ENCODE measurements around the gene FPR3. TPM values are rescaled to one million over a fixed set of nuclear protein-coding genes. Genes with fewer than 3 reads are reported as not detected.
A peak's percentile ranks its signal among the peaks of the same experiment; 100 is the strongest.

Gene FPR3
- total and polyA plus RNA-seq, 10 of the 15 experiments (the other 5 are each of a cell fraction or from before 2014, with no cell fraction given), result not detected

DNA sequence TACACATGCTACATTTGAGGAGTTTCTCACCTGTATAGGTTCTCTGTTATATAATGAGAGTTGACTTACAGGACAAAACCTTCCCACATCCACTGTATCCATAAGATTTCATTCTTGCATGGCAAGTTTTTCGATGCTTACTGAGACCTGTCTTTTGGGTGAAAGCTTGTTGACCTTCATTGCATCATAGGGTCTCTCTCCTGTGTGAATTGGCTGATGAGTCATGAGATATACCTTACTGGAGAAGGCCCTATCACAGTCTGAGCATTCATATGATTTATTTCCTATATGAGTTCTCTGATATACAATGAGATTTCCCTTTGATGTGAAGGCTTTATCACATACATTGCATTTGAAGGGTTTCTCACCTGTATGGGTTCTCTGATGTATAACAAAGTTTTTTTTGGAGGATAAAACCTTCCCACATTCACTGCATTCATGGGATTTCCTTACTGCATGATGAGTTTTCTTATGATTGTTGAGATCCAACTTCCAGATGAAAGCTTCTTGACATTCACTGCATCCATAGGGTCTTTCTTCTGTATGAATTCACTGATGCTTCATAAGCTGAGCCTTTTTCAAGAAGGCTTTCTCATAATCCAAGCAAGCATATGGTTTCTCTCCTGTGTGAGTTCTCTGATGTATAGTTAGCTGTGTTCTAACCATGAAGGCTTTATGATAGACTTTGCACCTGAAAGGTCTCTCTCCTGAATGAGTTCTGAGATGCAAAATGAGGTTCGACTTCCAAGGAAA, 67.1 kb downstream of the FPR3 start:
- SMC1A ChIA-PET (ENCODE audit: uncharacterized antibody, unreplicated experiment), result no interaction called here
- no peak overlapping the region for H2AFZ ChIP-seq (ENCODE audit: control insufficient read depth, low read depth, low read length)
- TF ChIP-seq KLF5 (IDR thresholded peaks at IDR 0.05; ENCODE audit: partially characterized antibody), result no peak
- TF ChIP-seq WRNIP1 (IDR thresholded peaks at IDR 0.05; ENCODE audit: borderline replicate concordance, low read depth, low read length), result no peak
- no peak for TF ChIP-seq SP1 (IDR thresholded peaks at IDR 0.05; ENCODE audit: low read depth, low read length)
- TF ChIP-seq ZNF274 (IDR thresholded peaks at IDR 0.05; ENCODE audit: insufficient read depth, insufficient read length), result peak; percentile 78
- no peak for TF ChIP-seq HDAC6 (IDR thresholded peaks at IDR 0.05; ENCODE audit: unreplicated experiment)
- FAIRE-seq (no peak), ATAC-seq (no peak), DNase-seq (ENCODE audit: low read depth, low spot score) (no peak)
- no peak overlapping the region for H3K4me3 ChIP-seq
- peaks cover 11% of the 10 kb centered on the region for H3K9me3 ChIP-seq (replicated peaks; ENCODE audit: control insufficient read depth, insufficient read depth, low read length)
- WGBS (ENCODE audit: insufficient coverage, insufficient replicate concordance, low lambda C conversion rate, missing lambda C conversion rate), result 46% methylated on average over 2 of the region's 2 CpGs
- BruUV-seq (replicated peaks), result no TSS peak
- H4K20me1 ChIP-seq (ENCODE audit: control insufficient read depth, insufficient read depth), result no peaks in the 10 kb centered on the region
- H3K27ac ChIP-seq (ENCODE audit: control insufficient read depth, insufficient read depth), result no peak overlapping the region
- RAD21 ChIA-PET (ENCODE audit: unreplicated experiment), result no interaction called here
- no peaks in the 10 kb centered on the region for H3K4me1 ChIP-seq (ENCODE audit: control insufficient read depth, insufficient read depth, low read length)
- CTCF ChIA-PET, result no interaction called here
- no peak overlapping the region for H3K4me2 ChIP-seq (ENCODE audit: control insufficient read depth, insufficient read depth)
- no peak overlapping the region for H3K9ac ChIP-seq (ENCODE audit: control insufficient read depth, insufficient read depth, low read length)
- no peaks in the 10 kb centered on the region for H3K79me2 ChIP-seq (ENCODE audit: control insufficient read depth, insufficient read depth, low read length)
- H3K36me3 ChIP-seq (ENCODE audit: control insufficient read depth in 2 of 2, insufficient read depth in 2 of 2, low read length in 1 of 2), result no peaks in the 10 kb centered on the region
- in situ Hi-C loops (cut with MboI), result no loop called here
- POLR2A ChIA-PET, result no interaction called here
- intact Hi-C loops (cut with micrococcal nuclease; ENCODE audit: unreplicated experiment), result no loop called here
- no peaks in the 10 kb centered on the region for H3K27me3 ChIP-seq (replicated peaks in 1 of 2; ENCODE audit: control insufficient read depth in 2 of 2, insufficient read depth in 2 of 2, low read length in 1 of 2)

DNA sequence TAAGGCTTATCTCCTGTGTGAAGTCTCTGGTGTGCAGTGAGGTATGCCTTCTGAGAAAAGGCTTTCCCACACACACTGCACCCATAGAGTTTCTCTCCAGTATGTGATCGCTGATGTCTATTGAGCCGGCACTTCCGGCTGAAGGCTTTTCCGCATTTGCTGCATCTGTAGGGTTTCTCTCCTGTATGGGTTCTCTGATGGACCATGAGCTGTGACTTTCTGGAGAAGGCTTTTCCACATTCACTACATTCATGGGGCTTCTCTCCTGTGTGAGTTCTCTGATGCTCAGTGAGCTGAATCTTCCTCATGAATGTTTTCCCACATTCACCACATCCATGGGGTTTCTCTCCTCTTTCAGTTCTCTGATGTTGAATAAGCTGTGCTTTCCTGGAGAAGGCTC, 78.1 kb downstream of the FPR3 start:
- no peaks in the 10 kb centered on the region for H3K27me3 ChIP-seq (replicated peaks in 1 of 2; ENCODE audit: control insufficient read depth in 2 of 2, insufficient read depth in 2 of 2, low read length in 1 of 2)

More for the DNA sequence above, 78.1 kb downstream of the FPR3 start:
- no peak overlapping the region for H2AFZ ChIP-seq (ENCODE audit: control insufficient read depth, low read depth, low read length)
- H3K9me3 ChIP-seq (replicated peaks; ENCODE audit: control insufficient read depth, insufficient read depth, low read length), result peaks cover 20% of the 10 kb centered on the region
- H3K36me3 ChIP-seq (ENCODE audit: control insufficient read depth in 2 of 2, insufficient read depth in 2 of 2, low read length in 1 of 2), result peaks cover 0 to 2% of the 10 kb centered on the region in 2 experiments; a peak in 2 of 4 replicates
- intact Hi-C loops (cut with micrococcal nuclease; ENCODE audit: unreplicated experiment), result no loop called here
- DNase-seq (ENCODE audit: low read depth, low spot score) (no peak), FAIRE-seq (no peak), ATAC-seq (no peak)
- no peaks in the 10 kb centered on the region for H3K79me2 ChIP-seq (ENCODE audit: control insufficient read depth, insufficient read depth, low read length)
- ChIA-PET POLR2A (no interaction called here), RAD21 (ENCODE audit: unreplicated experiment) (no interaction called here), SMC1A (ENCODE audit: uncharacterized antibody, unreplicated experiment) (no interaction called here), CTCF (no interaction called here)
- no peak overlapping the region for H3K4me3 ChIP-seq
- no TSS peak for BruUV-seq (replicated peaks)
- H3K4me2 ChIP-seq (ENCODE audit: control insufficient read depth, insufficient read depth), result no peak overlapping the region
- no peak overlapping the region for H3K27ac ChIP-seq (ENCODE audit: control insufficient read depth, insufficient read depth)
- in situ Hi-C loops (cut with MboI), result no loop called here
- no peak overlapping the region for H3K9ac ChIP-seq (ENCODE audit: control insufficient read depth, insufficient read depth, low read length)
- TF ChIP-seq ZNF274 (IDR thresholded peaks at IDR 0.05; ENCODE audit: insufficient read depth, insufficient read length) (peak; percentile 27), MEF2B (IDR thresholded peaks at IDR 0.05; ENCODE audit: partially characterized antibody, poor library complexity, severe bottlenecking) (no peak)
- H4K20me1 ChIP-seq (ENCODE audit: control insufficient read depth, insufficient read depth), result no peaks in the 10 kb centered on the region
- H3K4me1 ChIP-seq (ENCODE audit: control insufficient read depth, insufficient read depth, low read length), result no peaks in the 10 kb centered on the region
- whole genome bisulfite sequencing (ENCODE audit: insufficient coverage, insufficient replicate concordance, low lambda C conversion rate, missing lambda C conversion rate), result 95% methylated on average over 4 of the region's 4 CpGs

Other genes with a start within 250 kb of the FPR3 start
Only the 7 nearest of the 13 such genes appear.
- gene SPACA6, start 101.8 kb upstream of the FPR3 start, total RNA-seq (2014; rRNA removed), result 4.6 and 4.8 TPM in 2 replicates
- gene SPACA6, start 101.8 kb upstream of the FPR3 start, total RNA-seq (2014; rRNA removed; fragmentation: Illumina TruSeq; extraction: Trizol), result 0.78 and 1.1 TPM in 2 replicates
- gene SPACA6, start 101.8 kb upstream of the FPR3 start, total RNA-seq (2021), result 2.2 and 3.2 TPM in 2 replicates
- gene SPACA6, start 101.8 kb upstream of the FPR3 start, polyA plus RNA-seq (2011; rRNA removed), result 0.27 and 0.87 TPM in 2 replicates
- gene SPACA6, start 101.8 kb upstream of the FPR3 start, polyA plus RNA-seq (2014; fragmentation: Illumina TruSeq; extraction: Trizol), result 0.31 and 1.1 TPM in 2 replicates
- gene SPACA6, start 101.8 kb upstream of the FPR3 start, polyA plus RNA-seq (2014; fragmentation: Nextera tagmentation; extraction: Ambion mirVana), result 1 to 10 TPM; 1.2 to 1.3 TPM
- gene SPACA6, start 101.8 kb upstream of the FPR3 start, polyA plus RNA-seq (2014; rRNA removed), result 4.2 and 4.7 TPM in 2 replicates
- gene SPACA6, start 101.8 kb upstream of the FPR3 start, polyA plus RNA-seq (2016; fragmentation: Nextera tagmentation; extraction: Ambion mirVana), result 1 to 10 TPM; 3.0 to 6.5 TPM
- not detected in 2 replicates for gene HAS1, start 71.2 kb upstream of the FPR3 start, total RNA-seq (2014; rRNA removed)
- gene HAS1, start 71.2 kb upstream of the FPR3 start, total RNA-seq (2014; rRNA removed; fragmentation: Illumina TruSeq; extraction: Trizol), result not detected in 2 replicates
- gene HAS1, start 71.2 kb upstream of the FPR3 start, total RNA-seq (2021), result not detected in 2 replicates
- not detected in 2 replicates for gene HAS1, start 71.2 kb upstream of the FPR3 start, polyA plus RNA-seq (2011; rRNA removed)
- not detected in 2 replicates for gene HAS1, start 71.2 kb upstream of the FPR3 start, polyA plus RNA-seq (2014; fragmentation: Illumina TruSeq; extraction: Trizol)
- not detected for gene HAS1, start 71.2 kb upstream of the FPR3 start, polyA plus RNA-seq (2014; fragmentation: Nextera tagmentation; extraction: Ambion mirVana)
- not detected in 2 replicates for gene HAS1, start 71.2 kb upstream of the FPR3 start, polyA plus RNA-seq (2014; rRNA removed)
- gene HAS1, start 71.2 kb upstream of the FPR3 start, polyA plus RNA-seq (2016; fragmentation: Nextera tagmentation; extraction: Ambion mirVana), result not detected
- not detected in 2 replicates for gene FPR1, start 43.3 kb upstream of the FPR3 start, total RNA-seq (2014; rRNA removed)
- not detected in 2 replicates for gene FPR1, start 43.3 kb upstream of the FPR3 start, total RNA-seq (2014; rRNA removed; fragmentation: Illumina TruSeq; extraction: Trizol)
- gene FPR1, start 43.3 kb upstream of the FPR3 start, total RNA-seq (2021), result not detected in 2 replicates
- gene FPR1, start 43.3 kb upstream of the FPR3 start, polyA plus RNA-seq (2011; rRNA removed), result not detected in 2 replicates
- gene FPR1, start 43.3 kb upstream of the FPR3 start, polyA plus RNA-seq (2014; fragmentation: Illumina TruSeq; extraction: Trizol), result not detected in 2 replicates
- gene FPR1, start 43.3 kb upstream of the FPR3 start, polyA plus RNA-seq (2014; fragmentation: Nextera tagmentation; extraction: Ambion mirVana), result not detected
- gene FPR1, start 43.3 kb upstream of the FPR3 start, polyA plus RNA-seq (2014; rRNA removed), result not detected in 2 replicates
- not detected for gene FPR1, start 43.3 kb upstream of the FPR3 start, polyA plus RNA-seq (2016; fragmentation: Nextera tagmentation; extraction: Ambion mirVana)
- not detected in 2 replicates for gene FPR2, start 34.0 kb upstream of the FPR3 start, total RNA-seq (2014; rRNA removed)
- not detected in 2 replicates for gene FPR2, start 34.0 kb upstream of the FPR3 start, total RNA-seq (2014; rRNA removed; fragmentation: Illumina TruSeq; extraction: Trizol)
- gene FPR2, start 34.0 kb upstream of the FPR3 start, total RNA-seq (2021), result not detected in 2 replicates
- not detected in 2 replicates for gene FPR2, start 34.0 kb upstream of the FPR3 start, polyA plus RNA-seq (2011; rRNA removed)
- not detected in 2 replicates for gene FPR2, start 34.0 kb upstream of the FPR3 start, polyA plus RNA-seq (2014; fragmentation: Illumina TruSeq; extraction: Trizol)
- not detected for gene FPR2, start 34.0 kb upstream of the FPR3 start, polyA plus RNA-seq (2014; fragmentation: Nextera tagmentation; extraction: Ambion mirVana)
- not detected in 2 replicates for gene FPR2, start 34.0 kb upstream of the FPR3 start, polyA plus RNA-seq (2014; rRNA removed)
- gene FPR2, start 34.0 kb upstream of the FPR3 start, polyA plus RNA-seq (2016; fragmentation: Nextera tagmentation; extraction: Ambion mirVana), result not detected
- 5.6 and 6.0 TPM in 2 replicates for gene ZNF577, start 92.8 kb downstream of the FPR3 start, total RNA-seq (2014; rRNA removed)
- 5.9 and 6.7 TPM in 2 replicates for gene ZNF577, start 92.8 kb downstream of the FPR3 start, total RNA-seq (2014; rRNA removed; fragmentation: Illumina TruSeq; extraction: Trizol)
- 4.3 and 6.1 TPM in 2 replicates for gene ZNF577, start 92.8 kb downstream of the FPR3 start, total RNA-seq (2021)
- 5.6 and 8.4 TPM in 2 replicates for gene ZNF577, start 92.8 kb downstream of the FPR3 start, polyA plus RNA-seq (2011; rRNA removed)
- 5.1 and 6.9 TPM in 2 replicates for gene ZNF577, start 92.8 kb downstream of the FPR3 start, polyA plus RNA-seq (2014; fragmentation: Illumina TruSeq; extraction: Trizol)
- 1 to 10 TPM; 1.0 to 1.4 TPM for gene ZNF577, start 92.8 kb downstream of the FPR3 start, polyA plus RNA-seq (2014; fragmentation: Nextera tagmentation; extraction: Ambion mirVana)
- gene ZNF577, start 92.8 kb downstream of the FPR3 start, polyA plus RNA-seq (2014; rRNA removed), result 2.8 and 3.9 TPM in 2 replicates
- gene ZNF577, start 92.8 kb downstream of the FPR3 start, polyA plus RNA-seq (2016; fragmentation: Nextera tagmentation; extraction: Ambion mirVana), result 1 to 10 TPM; 2.9 TPM
- 5.5 and 6.4 TPM in 2 replicates for gene ZNF649, start 109.9 kb downstream of the FPR3 start, total RNA-seq (2014; rRNA removed)
- gene ZNF649, start 109.9 kb downstream of the FPR3 start, total RNA-seq (2014; rRNA removed; fragmentation: Illumina TruSeq; extraction: Trizol), result 9.7 TPM in 2 replicates
- gene ZNF649, start 109.9 kb downstream of the FPR3 start, total RNA-seq (2021), result 7.3 and 8.1 TPM in 2 replicates
- gene ZNF649, start 109.9 kb downstream of the FPR3 start, polyA plus RNA-seq (2011; rRNA removed), result 4.8 and 5.2 TPM in 2 replicates
- 5.1 and 5.8 TPM in 2 replicates for gene ZNF649, start 109.9 kb downstream of the FPR3 start, polyA plus RNA-seq (2014; fragmentation: Illumina TruSeq; extraction: Trizol)
- gene ZNF649, start 109.9 kb downstream of the FPR3 start, polyA plus RNA-seq (2014; fragmentation: Nextera tagmentation; extraction: Ambion mirVana), result under 1 TPM; 0.87 to 0.88 TPM
- 3.4 TPM in 2 replicates for gene ZNF649, start 109.9 kb downstream of the FPR3 start, polyA plus RNA-seq (2014; rRNA removed)
- gene ZNF649, start 109.9 kb downstream of the FPR3 start, polyA plus RNA-seq (2016; fragmentation: Nextera tagmentation; extraction: Ambion mirVana), result 1 to 10 TPM; 4.3 to 4.7 TPM
- 4.4 and 4.9 TPM in 2 replicates for gene ZNF613, start 132.3 kb downstream of the FPR3 start, total RNA-seq (2014; rRNA removed)
- 6.9 and 7.8 TPM in 2 replicates for gene ZNF613, start 132.3 kb downstream of the FPR3 start, total RNA-seq (2014; rRNA removed; fragmentation: Illumina TruSeq; extraction: Trizol)
- 4.7 and 5.4 TPM in 2 replicates for gene ZNF613, start 132.3 kb downstream of the FPR3 start, total RNA-seq (2021)
- gene ZNF613, start 132.3 kb downstream of the FPR3 start, polyA plus RNA-seq (2011; rRNA removed), result 3.9 and 7.0 TPM in 2 replicates
- gene ZNF613, start 132.3 kb downstream of the FPR3 start, polyA plus RNA-seq (2014; fragmentation: Illumina TruSeq; extraction: Trizol), result 5.3 and 7.1 TPM in 2 replicates
- gene ZNF613, start 132.3 kb downstream of the FPR3 start, polyA plus RNA-seq (2014; fragmentation: Nextera tagmentation; extraction: Ambion mirVana), result 1 to 10 TPM; 3.3 to 5.1 TPM
- 3.2 and 3.3 TPM in 2 replicates for gene ZNF613, start 132.3 kb downstream of the FPR3 start, polyA plus RNA-seq (2014; rRNA removed)
- 1 to 10 TPM; 5.8 to 7.1 TPM for gene ZNF613, start 132.3 kb downstream of the FPR3 start, polyA plus RNA-seq (2016; fragmentation: Nextera tagmentation; extraction: Ambion mirVana)